ENCODE results near the gene LDAH. TPM values are rescaled to one million over a fixed set of nuclear protein-coding genes. Genes with fewer than 3 reads are reported as not detected.

LDAH gene
- total RNA-seq, 1 donor: 25.0 TPM

GRCh38 chr2:20707601-20708000 lies 115.3 kb downstream of the LDAH start:
- H3K4me3 ChIP-seq (ENCODE audit: low read depth, low read length): no peak overlapping the region
- TF ChIP-seq, protein P1, sequence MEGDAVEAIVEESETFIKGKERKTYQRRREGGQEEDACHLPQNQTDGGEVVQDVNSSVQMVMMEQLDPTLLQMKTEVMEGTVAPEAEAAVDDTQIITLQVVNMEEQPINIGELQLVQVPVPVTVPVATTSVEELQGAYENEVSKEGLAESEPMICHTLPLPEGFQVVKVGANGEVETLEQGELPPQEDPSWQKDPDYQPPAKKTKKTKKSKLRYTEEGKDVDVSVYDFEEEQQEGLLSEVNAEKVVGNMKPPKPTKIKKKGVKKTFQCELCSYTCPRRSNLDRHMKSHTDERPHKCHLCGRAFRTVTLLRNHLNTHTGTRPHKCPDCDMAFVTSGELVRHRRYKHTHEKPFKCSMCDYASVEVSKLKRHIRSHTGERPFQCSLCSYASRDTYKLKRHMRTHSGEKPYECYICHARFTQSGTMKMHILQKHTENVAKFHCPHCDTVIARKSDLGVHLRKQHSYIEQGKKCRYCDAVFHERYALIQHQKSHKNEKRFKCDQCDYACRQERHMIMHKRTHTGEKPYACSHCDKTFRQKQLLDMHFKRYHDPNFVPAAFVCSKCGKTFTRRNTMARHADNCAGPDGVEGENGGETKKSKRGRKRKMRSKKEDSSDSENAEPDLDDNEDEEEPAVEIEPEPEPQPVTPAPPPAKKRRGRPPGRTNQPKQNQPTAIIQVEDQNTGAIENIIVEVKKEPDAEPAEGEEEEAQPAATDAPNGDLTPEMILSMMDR (IDR thresholded peaks at IDR 0.05; ENCODE audit: insufficient read depth, low read depth, low read length): no peak
- DNase-seq (ENCODE audit: low read depth): no peak

DNA sequence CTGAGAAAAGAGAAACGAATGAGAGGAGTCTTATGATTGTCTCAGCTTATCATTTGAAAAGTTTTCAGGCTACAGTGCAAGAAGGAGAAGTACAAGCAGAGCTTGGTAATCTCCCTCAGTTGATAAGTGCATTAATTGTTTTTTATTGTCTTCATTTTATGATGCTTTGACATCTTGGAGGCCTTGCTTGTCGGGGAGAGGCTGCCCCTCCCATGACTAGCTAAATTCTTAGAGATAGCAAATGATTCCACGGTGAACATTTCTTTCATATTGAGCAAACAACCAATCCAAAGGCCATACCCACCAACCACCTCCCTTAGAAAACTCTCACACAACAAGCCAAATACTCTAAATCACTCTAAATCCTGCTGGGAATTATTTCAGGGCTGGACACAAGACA lies 116.1 kb downstream of the LDAH start:
- DNase-seq (ENCODE audit: low read depth): peak; percentile 51
- no peak overlapping the region for H3K4me3 ChIP-seq (ENCODE audit: low read depth, low read length)
- TF ChIP-seq, protein P1 (IDR thresholded peaks at IDR 0.05; ENCODE audit: insufficient read depth, low read depth, low read length): no peak

DNA sequence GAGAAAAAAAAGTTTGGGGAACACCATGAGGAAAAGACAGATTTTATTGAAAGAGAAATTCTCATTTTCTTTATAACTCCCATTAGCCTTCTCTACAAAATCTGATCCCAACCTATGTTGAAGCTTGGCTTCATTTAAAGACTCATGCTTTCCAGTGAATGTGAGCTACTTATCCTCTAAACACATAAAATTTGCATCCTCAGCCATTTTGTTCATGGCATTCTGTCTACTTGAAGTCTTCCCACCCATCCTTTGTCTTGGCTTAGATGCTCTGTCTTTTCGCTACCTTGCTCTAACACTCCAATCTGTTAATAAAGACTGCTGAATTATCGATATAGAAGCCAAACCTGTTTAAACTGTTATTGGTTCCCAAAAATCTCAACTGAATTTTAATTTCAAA lies 116.7 kb downstream of the LDAH start:
- DNase-seq (ENCODE audit: low read depth): no peak
- TF ChIP-seq, protein P1 (IDR thresholded peaks at IDR 0.05; ENCODE audit: insufficient read depth, low read depth, low read length): no peak

GRCh38 chr2:20704886-20705285 lies 118.0 kb downstream of the LDAH start:
- TF ChIP-seq, protein P1 (IDR thresholded peaks at IDR 0.05; ENCODE audit: insufficient read depth, low read depth, low read length): no peak
- peak; percentile 80 for DNase-seq (ENCODE audit: low read depth)
- H3K4me3 ChIP-seq (ENCODE audit: low read depth, low read length): no peak overlapping the region

More for the DNA sequence above, 116.7 kb downstream of the LDAH start:
- no peak overlapping the region for H3K4me3 ChIP-seq (ENCODE audit: low read depth, low read length)

DNA sequence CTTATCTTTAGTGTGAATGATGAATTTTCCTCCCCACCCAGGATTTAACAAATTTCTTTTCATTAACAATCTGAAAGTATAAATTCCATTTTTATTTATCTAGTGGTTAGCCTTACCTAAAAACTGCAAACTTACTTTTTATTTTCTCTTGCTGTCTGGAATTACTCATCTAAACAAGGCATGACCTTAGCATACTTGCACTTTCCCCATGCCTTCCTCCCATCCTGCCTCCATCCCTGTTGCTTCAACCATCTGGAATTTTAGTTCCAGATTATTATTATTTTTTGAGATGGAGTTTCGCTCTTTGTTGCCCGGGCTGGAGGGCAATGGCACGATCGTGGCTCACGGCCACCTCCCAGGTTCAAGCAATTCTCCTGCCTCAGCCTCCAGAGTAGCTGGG lies 120.3 kb downstream of the LDAH start:
- no peak overlapping the region for H3K4me3 ChIP-seq (ENCODE audit: low read depth, low read length)
- TF ChIP-seq, protein P1 (IDR thresholded peaks at IDR 0.05; ENCODE audit: insufficient read depth, low read depth, low read length): no peak
- DNase-seq (ENCODE audit: low read depth): peak; percentile 75

GRCh38 chr2:20698916-20699613 lies 123.8 kb downstream of the LDAH start:
- no peak for DNase-seq (ENCODE audit: low read depth)
- TF ChIP-seq, protein P1 (IDR thresholded peaks at IDR 0.05; ENCODE audit: insufficient read depth, low read depth, low read length): no peak

More at GRCh38 chr2:20698916-20699613, 123.8 kb downstream of the LDAH start:
- no peak overlapping the region for H3K4me3 ChIP-seq (ENCODE audit: low read depth, low read length)

All from fibroblast of villous mesenchyme (primary cell).